Erythroblast (primary cell): Measurements from ENCODE around the gene PSMD5.

ENCODE experiments used
- GATA1 ChIP-seq: IDR thresholded peaks from 2 replicates; pipeline ENCODE4 v1.6.1; 2011; ENCODE audit warnings: low read depth, mild to moderate bottlenecking, control low read depth, low read length, moderate library complexity
- POLR2A ChIP-seq: IDR thresholded peaks from 2 replicates; pipeline ENCODE4 v1.6.1; 2011; ENCODE audit warnings: mild to moderate bottlenecking, low read length

GRCh38 chr9:120865176-120865575 is 22.5 kb upstream of the PSMD5 start:
- TF ChIP-seq POLR2A (no peak), GATA1 (no peak)
